Ishikawa (cell line): ENCODE results near the gene ACACA.

ENCODE experiments used
- CEBPB ChIP-seq: IDR thresholded peaks from 2 replicates; pipeline ENCODE4 v1.6.1; 2012
- EGR1 ChIP-seq: IDR thresholded peaks from 2 replicates; pipeline ENCODE4 v1.6.1; 2012
- EP300 ChIP-seq: IDR thresholded peaks from 2 replicates; pipeline ENCODE4 v1.6.1; 2012; ENCODE audit warnings: borderline replicate concordance
- MAX ChIP-seq: IDR thresholded peaks from 2 replicates; pipeline ENCODE4 v1.6.1; 2012
- NFIC ChIP-seq: IDR thresholded peaks from 2 replicates; pipeline ENCODE4 v1.6.1; 2012
- RAD21 ChIP-seq: IDR thresholded peaks from 2 replicates; pipeline ENCODE4 v1.6.1; 2012; ENCODE audit warnings: low read depth
- REST ChIP-seq: IDR thresholded peaks from 2 replicates; pipeline ENCODE4 v1.6.1; 2012; ENCODE audit warnings: low read depth, mild to moderate bottlenecking
- TAF1 ChIP-seq: IDR thresholded peaks from 2 replicates; pipeline ENCODE4 v1.6.1; 2012; ENCODE audit warnings: low read depth, mild to moderate bottlenecking
- TCF12 ChIP-seq: IDR thresholded peaks from 2 replicates; pipeline ENCODE4 v1.6.1; 2012; ENCODE audit warnings: low read depth
- TEAD4 ChIP-seq: IDR thresholded peaks from 2 replicates; pipeline ENCODE4 v1.6.1; 2012
- USF1 ChIP-seq: IDR thresholded peaks from 2 replicates; pipeline ENCODE4 v1.6.1; 2012

- no peak for TF ChIP-seq TCF12
- TF ChIP-seq EP300 = no peak
- no peak for TF ChIP-seq USF1
- no peak for TF ChIP-seq RAD21
- TF ChIP-seq EGR1 = no peak
- no peak for TF ChIP-seq REST
- TF ChIP-seq TAF1 = no peak
- no peak for TF ChIP-seq TEAD4
- TF ChIP-seq CEBPB = no peak
- TF ChIP-seq MAX = no peak
- TF ChIP-seq NFIC = no peak
Measured at GRCh38 chr17:37240381-37240780, 166.3 kb downstream of the ACACA start.
